Natural killer cell (primary cell): ENCODE results near the gene SMIM41. TPM values are rescaled to one million over a fixed set of nuclear protein-coding genes. Genes with fewer than 3 reads are reported as not detected.

Experiments
- ATAC-seq, 3 donors: fragments of 150-1000 bp in 2 of 3; fragments of 200-7000 bp in 1 of 3; cut with Tn5 transposase; 1 replicate in 1 of 3; 2 replicates in 2 of 3; pipeline ENCODE4 v1.10.0; 2021; ENCODE audit warnings: mild to moderate bottlenecking in 2 of 3, moderate library complexity in 2 of 3
- DNase-seq, 2 donors: peaks; one replicate each; pipeline versions ENCODE4 v3.0.0 to v3.0.0-alpha.2; 2013 to 2021; ENCODE audit warnings: mixed read lengths in 1 of 2
- H3K27ac ChIP-seq: one replicate; pipeline ENCODE4 v1.5.1; 2013; ENCODE audit warnings: mild to moderate bottlenecking, low read length
- H3K27me3 ChIP-seq: one replicate; pipeline ENCODE4 v1.6.1; 2013; ENCODE audit warnings: low read length; ENCODE audit not compliant: control insufficient read depth, insufficient read depth
- H3K36me3 ChIP-seq: one replicate; pipeline ENCODE4 v1.6.1; 2013; ENCODE audit warnings: low read length; ENCODE audit not compliant: control insufficient read depth, insufficient read depth
- H3K4me1 ChIP-seq: one replicate; pipeline ENCODE4 v1.6.1; 2013; ENCODE audit warnings: low read length; ENCODE audit not compliant: control insufficient read depth, insufficient read depth
- H3K4me3 ChIP-seq: one replicate; pipeline ENCODE4 v1.5.1; 2013; ENCODE audit warnings: low read length
- H3K9me3 ChIP-seq: one replicate; pipeline ENCODE4 v1.6.1; 2013; ENCODE audit warnings: low read length; ENCODE audit not compliant: control insufficient read depth, insufficient read depth
- H3K27ac Mint-ChIP-seq, 2 donors: one replicate each; pipeline ENCODE4 v1.8.0; 2022; ENCODE audit warnings: mild to moderate bottlenecking in 2 of 2, mixed read lengths in 2 of 2, moderate library complexity in 1 of 2
- H3K27me3 Mint-ChIP-seq, 2 donors: one replicate each; pipeline ENCODE4 v1.8.0; 2022; ENCODE audit warnings: low read depth in 2 of 2, mixed read lengths in 2 of 2
- H3K36me3 Mint-ChIP-seq: one replicate; pipeline ENCODE4 v1.8.0; 2022; ENCODE audit warnings: mixed read lengths
- H3K4me1 Mint-ChIP-seq, 2 donors: one replicate each; pipeline ENCODE4 v1.8.0; 2022; ENCODE audit warnings: mixed read lengths in 2 of 2
- H3K4me3 Mint-ChIP-seq: one replicate; pipeline ENCODE4 v1.8.0; 2022; ENCODE audit warnings: mild to moderate bottlenecking, moderate library complexity, mixed read lengths
- H3K9me3 Mint-ChIP-seq, 2 donors: one replicate each; pipeline ENCODE4 v1.8.0; 2022; ENCODE audit warnings: mixed read lengths in 2 of 2
- WGBS: methylation state at CpG from one replicate; pipeline ENCODE4 v1.1.7; 2013; ENCODE audit warnings: missing lambda C conversion rate; ENCODE audit not compliant: insufficient coverage; 5-methylcytosine and 5-hydroxymethylcytosine counted together
- intact Hi-C: fragments of 100-400 bp; cut with micrococcal nuclease; formaldehyde crosslinking; loops from one replicate; pipeline ENCODE4 v1.14.2; 2022
- total RNA-seq, 4 donors: library from RNA; stranded (reverse); fragments of 120-200 nt in 1 of 4; gene quantifications; one replicate each; pipeline versions ENCODE4 v1.2.3 to v1.2.4, GENCODE V29; 2013 to 2022
- TF ChIP-seq, protein P1 (sequence below): fragments of 200-600 bp; IDR thresholded peaks from one replicate; pipeline ENCODE4 v1.8.0; 2022; ENCODE audit warnings: antibody characterized with exemption

The SMIM41 gene
- total RNA-seq, 3 donors from 2014 or later (not counting 1 experiment from before 2014, with no cell fraction given): not detected

GRCh38 chr12:52119398-52120254 lies 40.1 kb downstream of the SMIM41 start:
- ATAC-seq: peak; percentile 35 to 57 (median 53)
- Histone ChIP-seq H3K27ac (no peak overlapping the region), H3K36me3 (no peaks in the 10 kb centered on the region), H3K27me3 (peaks cover 10% of the 10 kb centered on the region), H3K4me3 (no peak overlapping the region), H3K4me1 (peaks cover 16% of the 10 kb centered on the region), H3K9me3 (no peaks in the 10 kb centered on the region)
- Mint-ChIP-seq H3K36me3 (no peaks in the 10 kb centered on the region), H3K27ac (peak overlapping the region in 1 of 2 donors; percentile 72), H3K4me3 (no peak overlapping the region), H3K4me1 (peaks cover 4 to 7% of the 10 kb centered on the region in 2 donors), H3K27me3 (peaks cover 32 to 37% of the 10 kb centered on the region in 2 donors), H3K9me3 (no peaks in the 10 kb centered on the region)
- peak in 1 of 2 donors; percentile 69 for DNase-seq
- TF ChIP-seq, protein P1, sequence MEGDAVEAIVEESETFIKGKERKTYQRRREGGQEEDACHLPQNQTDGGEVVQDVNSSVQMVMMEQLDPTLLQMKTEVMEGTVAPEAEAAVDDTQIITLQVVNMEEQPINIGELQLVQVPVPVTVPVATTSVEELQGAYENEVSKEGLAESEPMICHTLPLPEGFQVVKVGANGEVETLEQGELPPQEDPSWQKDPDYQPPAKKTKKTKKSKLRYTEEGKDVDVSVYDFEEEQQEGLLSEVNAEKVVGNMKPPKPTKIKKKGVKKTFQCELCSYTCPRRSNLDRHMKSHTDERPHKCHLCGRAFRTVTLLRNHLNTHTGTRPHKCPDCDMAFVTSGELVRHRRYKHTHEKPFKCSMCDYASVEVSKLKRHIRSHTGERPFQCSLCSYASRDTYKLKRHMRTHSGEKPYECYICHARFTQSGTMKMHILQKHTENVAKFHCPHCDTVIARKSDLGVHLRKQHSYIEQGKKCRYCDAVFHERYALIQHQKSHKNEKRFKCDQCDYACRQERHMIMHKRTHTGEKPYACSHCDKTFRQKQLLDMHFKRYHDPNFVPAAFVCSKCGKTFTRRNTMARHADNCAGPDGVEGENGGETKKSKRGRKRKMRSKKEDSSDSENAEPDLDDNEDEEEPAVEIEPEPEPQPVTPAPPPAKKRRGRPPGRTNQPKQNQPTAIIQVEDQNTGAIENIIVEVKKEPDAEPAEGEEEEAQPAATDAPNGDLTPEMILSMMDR: no peak
- intact Hi-C loops: loop anchor here (2.0 kb wide), 1 partner anchor 95 kb away; no protein-coding TSS in a partner anchor
- WGBS: 25% methylated on average over 23 of the region's 23 CpGs

GRCh38 chr12:52120951-52121823 lies 41.7 kb downstream of the SMIM41 start:
- Mint-ChIP-seq H3K27me3 (peaks cover 24 to 29% of the 10 kb centered on the region in 2 donors), H3K4me3 (no peak overlapping the region), H3K27ac (no peak overlapping the region), H3K36me3 (no peaks in the 10 kb centered on the region), H3K4me1 (peaks cover 4 to 7% of the 10 kb centered on the region in 2 donors), H3K9me3 (no peaks in the 10 kb centered on the region)
- Histone ChIP-seq H3K4me3 (no peak overlapping the region), H3K27me3 (peaks cover 10% of the 10 kb centered on the region), H3K9me3 (no peaks in the 10 kb centered on the region), H3K27ac (no peak overlapping the region), H3K36me3 (no peaks in the 10 kb centered on the region), H3K4me1 (peaks cover 16% of the 10 kb centered on the region)
- 74% methylated on average over 16 of the region's 19 CpGs for WGBS
- intact Hi-C loops: loop anchor here (2.0 kb wide), 1 partner anchor 96 kb away; no protein-coding TSS in a partner anchor
- ATAC-seq: no peak
- TF ChIP-seq, protein P1: no peak
- DNase-seq: no peak

DNA sequence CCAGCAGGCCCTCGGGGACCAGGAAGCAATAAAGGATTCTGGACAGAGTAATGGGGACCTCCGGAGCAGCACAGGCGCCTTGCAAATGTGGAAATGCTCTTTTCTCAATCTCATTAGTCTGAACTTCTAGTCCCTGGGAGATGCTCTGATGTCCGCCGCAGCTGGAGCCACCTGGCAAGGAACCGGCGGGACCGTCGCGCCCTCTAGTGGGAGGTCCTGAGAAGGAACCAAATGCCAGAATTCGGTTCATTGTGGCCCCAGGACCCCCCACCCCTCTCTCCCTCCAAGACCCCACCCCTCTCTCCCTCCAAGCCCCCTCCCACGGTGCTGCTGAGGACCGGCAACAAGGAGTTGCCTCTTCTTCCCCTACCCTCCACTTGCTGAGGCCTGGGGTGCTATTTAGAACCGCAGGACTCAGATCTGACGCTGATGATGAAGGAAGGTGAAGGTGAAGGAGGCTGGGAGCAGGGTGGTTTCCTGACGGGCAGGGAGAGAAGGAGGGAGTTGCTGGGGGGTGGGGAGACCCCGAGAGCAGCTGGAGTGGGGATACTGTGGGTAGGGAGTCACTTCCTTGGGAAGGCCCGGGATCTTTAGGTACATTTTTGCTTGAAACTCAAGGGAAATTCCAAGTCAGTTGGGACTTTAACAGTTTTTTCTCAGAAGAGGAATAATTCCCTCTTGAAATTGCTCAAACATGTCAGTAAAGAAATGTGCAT lies 42.5 kb downstream of the SMIM41 start:
- H3K36me3 Mint-ChIP-seq: no peaks in the 10 kb centered on the region
- Histone ChIP-seq H3K36me3 (no peaks in the 10 kb centered on the region), H3K9me3 (no peaks in the 10 kb centered on the region), H3K4me3 (no peak overlapping the region), H3K27me3 (peaks cover 10% of the 10 kb centered on the region), H3K4me1 (peaks cover 16% of the 10 kb centered on the region), H3K27ac (no peak overlapping the region)
- H3K9me3 Mint-ChIP-seq: no peaks in the 10 kb centered on the region
- H3K27me3 Mint-ChIP-seq: peaks cover 27 to 29% of the 10 kb centered on the region in 2 donors
- WGBS: 17% methylated on average over 16 of the region's 18 CpGs
- H3K4me1 Mint-ChIP-seq: peaks cover 4 to 7% of the 10 kb centered on the region in 2 donors
- TF ChIP-seq, protein P1: peak; percentile 74
- no peak overlapping the region for H3K27ac Mint-ChIP-seq
- ATAC-seq: peak in 2 of 3 donors; percentile 59 to 67
- no peak overlapping the region for H3K4me3 Mint-ChIP-seq
- intact Hi-C loops: loop anchor here (2.0 kb wide), 1 partner anchor 97 kb away; no protein-coding TSS in a partner anchor
- DNase-seq: peak; percentile 45 to 77
